ENCODE measurements around the gene AHR.
"Not testable (repeated sequence)": the region's sequence is repeated elsewhere in the genome, so short reads cannot be mapped to it uniquely, and the experiment has no call there.

AHR gene

DNA sequence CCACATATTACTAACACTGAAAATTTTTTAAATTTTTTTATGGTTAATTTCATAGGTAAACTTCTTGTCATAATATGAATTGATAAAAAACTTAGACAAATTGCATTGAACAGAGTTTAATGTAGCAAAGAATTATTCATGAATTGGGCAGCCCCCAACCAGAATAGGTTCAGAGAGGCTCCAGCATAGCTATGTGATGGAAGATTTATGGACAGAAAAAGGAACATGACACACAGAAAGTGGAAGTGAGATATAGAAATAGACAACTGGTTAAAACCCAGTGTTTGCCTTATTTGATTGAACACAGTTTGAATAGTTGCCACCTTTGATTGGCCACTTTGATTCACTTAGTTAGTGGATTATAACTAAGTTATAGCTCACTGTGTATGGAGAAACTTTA, 87.2 kb downstream of the AHR start:
- Histone ChIP-seq H3K4me2 (ENCODE audit: low read length) (no peak overlapping the region), H3K27ac (no peak overlapping the region), H3K79me2 (no peaks in the 10 kb centered on the region), H3K9me3 (ENCODE audit: control insufficient read depth, low read length) (no peaks in the 10 kb centered on the region), H3K4me1 (no peaks in the 10 kb centered on the region), H3K36me3 (ENCODE audit: control insufficient read depth, insufficient read depth, low read length) (no peaks in the 10 kb centered on the region), H3K27me3 (ENCODE audit: control insufficient read depth, insufficient read depth, low read length) (no peaks in the 10 kb centered on the region), H2AFZ (no peak overlapping the region), H3K4me3 (ENCODE audit: low read depth, low read length) (no peak overlapping the region), H3K9ac (no peak overlapping the region)
- TF ChIP-seq CTCF (IDR thresholded peaks at IDR 0.05): no peak

DNA sequence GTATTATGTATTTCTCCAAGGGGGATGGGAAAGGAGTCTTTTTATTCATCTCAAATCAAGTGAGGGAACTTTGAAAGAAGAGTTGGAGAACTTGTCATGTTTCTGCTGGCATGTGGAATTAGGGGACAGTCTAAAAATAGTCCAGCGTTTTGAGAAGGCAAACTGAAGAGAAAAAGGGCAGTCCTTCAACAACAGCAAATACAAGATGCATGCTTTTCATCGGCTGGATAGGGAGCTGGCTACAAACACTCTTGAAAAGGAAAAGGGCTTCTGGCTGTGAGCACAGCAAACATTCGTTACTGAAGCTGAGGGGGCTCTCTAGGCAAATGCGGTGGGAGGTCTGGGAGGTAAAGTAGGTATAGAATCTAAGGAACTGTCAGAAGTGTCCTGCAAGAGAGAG, 91.9 kb downstream of the AHR start:
- no peaks in the 10 kb centered on the region for H3K79me2 ChIP-seq
- no peak overlapping the region for H3K4me3 ChIP-seq (ENCODE audit: low read depth, low read length)
- H2AFZ ChIP-seq: no peak overlapping the region
- no peak overlapping the region for H3K9ac ChIP-seq
- no peaks in the 10 kb centered on the region for H3K27me3 ChIP-seq (ENCODE audit: control insufficient read depth, insufficient read depth, low read length)
- H3K27ac ChIP-seq: no peak overlapping the region
- no peak overlapping the region for H3K4me2 ChIP-seq (ENCODE audit: low read length)
- no peaks in the 10 kb centered on the region for H3K9me3 ChIP-seq (ENCODE audit: control insufficient read depth, low read length)
- H3K36me3 ChIP-seq (ENCODE audit: control insufficient read depth, insufficient read depth, low read length): no peaks in the 10 kb centered on the region
- no peak for TF ChIP-seq CTCF (IDR thresholded peaks at IDR 0.05)
- no peaks in the 10 kb centered on the region for H3K4me1 ChIP-seq

- H3K79me2 ChIP-seq: no peaks in the 10 kb centered on the region
- H3K4me3 ChIP-seq (ENCODE audit: low read depth, low read length): no peak overlapping the region
- no peak overlapping the region for H3K4me2 ChIP-seq (ENCODE audit: low read length)
- no peak for TF ChIP-seq CTCF (IDR thresholded peaks at IDR 0.05)
- H2AFZ ChIP-seq: no peak overlapping the region
- H3K9ac ChIP-seq: no peak overlapping the region
- H3K36me3 ChIP-seq (ENCODE audit: control insufficient read depth, insufficient read depth, low read length): no peaks in the 10 kb centered on the region
- no peaks in the 10 kb centered on the region for H3K9me3 ChIP-seq (ENCODE audit: control insufficient read depth, low read length)
- no peaks in the 10 kb centered on the region for H3K27me3 ChIP-seq (ENCODE audit: control insufficient read depth, insufficient read depth, low read length)
- no peaks in the 10 kb centered on the region for H3K4me1 ChIP-seq
- H3K27ac ChIP-seq: no peak overlapping the region
Measured at GRCh38 chr7:17391366-17391765, 92.9 kb downstream of the AHR start.

DNA sequence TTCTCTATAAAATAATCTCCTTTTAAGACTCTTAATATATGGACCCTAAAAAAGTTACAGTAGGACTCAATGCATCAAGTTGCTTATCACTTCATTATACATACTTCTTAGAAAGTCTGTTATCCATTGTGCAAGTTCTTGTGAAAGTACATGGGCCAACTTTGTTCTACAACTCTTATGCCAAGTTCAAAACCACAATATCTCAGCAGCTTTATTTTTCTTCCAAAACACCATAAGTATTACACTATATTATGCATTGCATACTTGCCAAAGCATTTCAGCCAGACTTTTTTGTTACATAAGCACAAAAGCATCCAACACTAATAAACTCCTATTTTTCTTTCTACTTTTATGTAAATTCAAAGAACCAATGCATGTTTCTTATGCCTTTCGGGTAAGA, 94.4 kb downstream of the AHR start:
- H2AFZ ChIP-seq: no peak overlapping the region
- no peak for TF ChIP-seq CTCF (IDR thresholded peaks at IDR 0.05)

GRCh38 chr7:17394563-17394962, 96.1 kb downstream of the AHR start:
- not testable (repeated sequence) for H3K9ac ChIP-seq; H3K27ac ChIP-seq; H3K27me3 ChIP-seq (ENCODE audit: control insufficient read depth, insufficient read depth, low read length); H3K4me2 ChIP-seq (ENCODE audit: low read length); H3K79me2 ChIP-seq; H3K4me3 ChIP-seq (ENCODE audit: low read depth, low read length); H3K4me1 ChIP-seq; H2AFZ ChIP-seq; H3K9me3 ChIP-seq (ENCODE audit: control insufficient read depth, low read length); H3K36me3 ChIP-seq (ENCODE audit: control insufficient read depth, insufficient read depth, low read length)

More for the DNA sequence above, 94.4 kb downstream of the AHR start:
- no peak overlapping the region for H3K9ac ChIP-seq
- no peaks in the 10 kb centered on the region for H3K4me1 ChIP-seq
- no peaks in the 10 kb centered on the region for H3K36me3 ChIP-seq (ENCODE audit: control insufficient read depth, insufficient read depth, low read length)
- no peaks in the 10 kb centered on the region for H3K79me2 ChIP-seq
- no peak overlapping the region for H3K4me3 ChIP-seq (ENCODE audit: low read depth, low read length)
- no peak overlapping the region for H3K27ac ChIP-seq
- H3K4me2 ChIP-seq (ENCODE audit: low read length): no peak overlapping the region
- no peaks in the 10 kb centered on the region for H3K27me3 ChIP-seq (ENCODE audit: control insufficient read depth, insufficient read depth, low read length)
- H3K9me3 ChIP-seq (ENCODE audit: control insufficient read depth, low read length): no peaks in the 10 kb centered on the region
